ENCODE results near the gene NOC3L.

NOC3L gene

DNA sequence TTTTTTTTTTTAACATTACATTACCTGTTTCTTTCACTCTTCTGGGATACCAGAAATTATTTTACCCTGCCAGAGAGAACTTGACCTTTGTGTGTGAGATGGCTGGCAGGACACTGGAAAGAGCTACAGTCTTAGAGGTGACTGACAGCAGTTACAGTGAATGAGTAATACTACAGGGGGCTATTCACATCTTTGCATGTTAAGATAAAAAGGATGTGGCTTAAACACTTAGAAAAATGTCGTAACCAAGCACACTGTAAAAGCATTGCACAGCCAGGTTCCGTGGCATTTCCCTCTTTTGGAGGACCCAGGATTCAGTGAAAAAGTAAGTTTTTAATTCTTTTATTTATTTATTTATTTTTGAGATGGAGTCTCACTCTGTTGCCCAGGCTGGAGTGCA, 20.8 kb upstream of the NOC3L start:
- H3F3A ChIP-seq (ENCODE audit: insufficient read depth), result no peaks in the 10 kb centered on the region
- TF ChIP-seq, protein P1, sequence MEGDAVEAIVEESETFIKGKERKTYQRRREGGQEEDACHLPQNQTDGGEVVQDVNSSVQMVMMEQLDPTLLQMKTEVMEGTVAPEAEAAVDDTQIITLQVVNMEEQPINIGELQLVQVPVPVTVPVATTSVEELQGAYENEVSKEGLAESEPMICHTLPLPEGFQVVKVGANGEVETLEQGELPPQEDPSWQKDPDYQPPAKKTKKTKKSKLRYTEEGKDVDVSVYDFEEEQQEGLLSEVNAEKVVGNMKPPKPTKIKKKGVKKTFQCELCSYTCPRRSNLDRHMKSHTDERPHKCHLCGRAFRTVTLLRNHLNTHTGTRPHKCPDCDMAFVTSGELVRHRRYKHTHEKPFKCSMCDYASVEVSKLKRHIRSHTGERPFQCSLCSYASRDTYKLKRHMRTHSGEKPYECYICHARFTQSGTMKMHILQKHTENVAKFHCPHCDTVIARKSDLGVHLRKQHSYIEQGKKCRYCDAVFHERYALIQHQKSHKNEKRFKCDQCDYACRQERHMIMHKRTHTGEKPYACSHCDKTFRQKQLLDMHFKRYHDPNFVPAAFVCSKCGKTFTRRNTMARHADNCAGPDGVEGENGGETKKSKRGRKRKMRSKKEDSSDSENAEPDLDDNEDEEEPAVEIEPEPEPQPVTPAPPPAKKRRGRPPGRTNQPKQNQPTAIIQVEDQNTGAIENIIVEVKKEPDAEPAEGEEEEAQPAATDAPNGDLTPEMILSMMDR (IDR thresholded peaks at IDR 0.05; ENCODE audit: insufficient read depth, low read length, poor library complexity, severe bottlenecking), result no peak
- no peak for TF ChIP-seq EZH2phosphoT487 (conservative IDR thresholded peaks at IDR 0.05; ENCODE audit: low read length)
- H3K4me2 ChIP-seq (ENCODE audit: low read depth, low read length, poor library complexity, severe bottlenecking), result no peak overlapping the region
- H2AFZ ChIP-seq (ENCODE audit: low read depth, low read length, severe bottlenecking), result no peak overlapping the region
- H3K27ac ChIP-seq (ENCODE audit: low read depth, low read length), result no peak overlapping the region
- no peak overlapping the region for H3K4me3 ChIP-seq (ENCODE audit: insufficient read depth, low read length, poor library complexity, severe bottlenecking)
- no peaks in the 10 kb centered on the region for H4K20me1 ChIP-seq (ENCODE audit: low read depth, low read length)
- H3K9me3 ChIP-seq (ENCODE audit: insufficient read depth, low read length), result no peaks in the 10 kb centered on the region
- no peaks in the 10 kb centered on the region for H3K9me2 ChIP-seq (replicated peaks; ENCODE audit: insufficient read depth, low read length)
- H3K79me2 ChIP-seq (ENCODE audit: insufficient read depth, low read length), result no peaks in the 10 kb centered on the region
- H3K9ac ChIP-seq (ENCODE audit: low read length), result no peak overlapping the region
- no peaks in the 10 kb centered on the region for H3K27me3 ChIP-seq (ENCODE audit: low read length)
- no peaks in the 10 kb centered on the region for H3K36me3 ChIP-seq (ENCODE audit: low read length)

DNA sequence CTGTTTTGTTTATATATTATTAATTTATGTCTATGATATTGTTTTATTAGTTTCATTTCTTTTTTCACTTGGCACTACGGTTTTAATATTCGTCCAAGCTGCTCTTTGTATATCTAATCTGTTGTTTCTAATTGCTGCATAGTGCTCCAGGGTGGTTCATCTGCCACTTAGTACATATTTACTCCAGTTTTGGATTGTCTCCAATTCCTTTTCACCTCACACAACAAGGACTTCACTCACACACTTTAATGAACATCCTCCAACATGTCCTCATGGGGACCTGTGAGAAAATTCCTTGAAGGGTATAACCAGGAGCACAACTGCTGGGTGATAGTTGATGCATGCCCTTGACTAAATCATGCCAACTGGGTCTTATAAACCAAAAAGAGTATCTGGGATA, 14.1 kb upstream of the NOC3L start:
- Histone ChIP-seq H3K27me3 (ENCODE audit: low read length) (no peaks in the 10 kb centered on the region), H3K36me3 (ENCODE audit: low read length) (no peaks in the 10 kb centered on the region), H3K4me2 (ENCODE audit: low read depth, low read length, poor library complexity, severe bottlenecking) (no peak overlapping the region), H4K20me1 (ENCODE audit: low read depth, low read length) (no peaks in the 10 kb centered on the region), H2AFZ (ENCODE audit: low read depth, low read length, severe bottlenecking) (no peak overlapping the region), H3K9me3 (ENCODE audit: insufficient read depth, low read length) (no peaks in the 10 kb centered on the region), H3K27ac (ENCODE audit: low read depth, low read length) (no peak overlapping the region), H3K79me2 (ENCODE audit: insufficient read depth, low read length) (no peaks in the 10 kb centered on the region), H3K4me3 (ENCODE audit: insufficient read depth, low read length, poor library complexity, severe bottlenecking) (no peak overlapping the region), H3K9ac (ENCODE audit: low read length) (no peak overlapping the region), H3F3A (ENCODE audit: insufficient read depth) (no peaks in the 10 kb centered on the region), H3K9me2 (replicated peaks; ENCODE audit: insufficient read depth, low read length) (no peaks in the 10 kb centered on the region)
- TF ChIP-seq EZH2phosphoT487 (conservative IDR thresholded peaks at IDR 0.05; ENCODE audit: low read length), result no peak
- TF ChIP-seq, protein P1 (IDR thresholded peaks at IDR 0.05; ENCODE audit: insufficient read depth, low read length, poor library complexity, severe bottlenecking), result no peak

DNA sequence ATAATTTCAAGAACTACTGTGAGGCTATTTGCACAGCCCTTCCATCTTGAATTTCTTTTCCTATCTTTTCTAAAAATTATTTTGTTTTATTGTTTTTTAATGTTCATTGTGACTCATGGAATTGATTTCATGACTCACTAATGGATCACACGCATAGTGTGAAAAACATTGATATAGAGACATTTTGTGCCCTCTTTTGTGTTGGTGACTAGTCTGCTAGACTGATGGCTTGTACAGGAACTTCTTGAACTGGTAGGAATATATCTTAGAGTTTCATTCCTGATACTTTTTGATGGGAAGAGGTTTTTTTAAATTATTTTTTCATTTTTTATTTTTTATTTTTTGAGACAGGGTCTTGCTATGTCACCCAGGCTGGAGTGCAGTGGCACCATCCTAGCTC, 12.6 kb upstream of the NOC3L start:
- Histone ChIP-seq H3K36me3 (ENCODE audit: low read length) (no peaks in the 10 kb centered on the region), H3K9me3 (ENCODE audit: insufficient read depth, low read length) (no peaks in the 10 kb centered on the region), H4K20me1 (ENCODE audit: low read depth, low read length) (no peaks in the 10 kb centered on the region), H3K4me2 (ENCODE audit: low read depth, low read length, poor library complexity, severe bottlenecking) (no peak overlapping the region), H3K9me2 (replicated peaks; ENCODE audit: insufficient read depth, low read length) (no peaks in the 10 kb centered on the region), H3K9ac (ENCODE audit: low read length) (no peak overlapping the region), H3K27ac (ENCODE audit: low read depth, low read length) (no peak overlapping the region), H3K27me3 (ENCODE audit: low read length) (no peaks in the 10 kb centered on the region), H3K4me3 (ENCODE audit: insufficient read depth, low read length, poor library complexity, severe bottlenecking) (no peak overlapping the region), H3K79me2 (ENCODE audit: insufficient read depth, low read length) (no peaks in the 10 kb centered on the region), H3F3A (ENCODE audit: insufficient read depth) (no peaks in the 10 kb centered on the region), H2AFZ (ENCODE audit: low read depth, low read length, severe bottlenecking) (no peak overlapping the region)
- no peak for TF ChIP-seq EZH2phosphoT487 (conservative IDR thresholded peaks at IDR 0.05; ENCODE audit: low read length)
- TF ChIP-seq, protein P1 (IDR thresholded peaks at IDR 0.05; ENCODE audit: insufficient read depth, low read length, poor library complexity, severe bottlenecking), result no peak

Measured in SU-DHL-6 (cell line).